GM12865 (cell line): Measurements from ENCODE around the gene DPP3.

Experiments used
- DNase-seq: peaks from one replicate; pipeline ENCODE4 v3.0.0; 2010; ENCODE audit warnings: low read depth
- H3K4me3 ChIP-seq: 2 replicates; pipeline ENCODE4 v1.5.1; 2011; ENCODE audit warnings: mild to moderate bottlenecking, low read depth, low read length, control low read depth
- CTCF ChIP-seq: IDR thresholded peaks from 2 replicates; pipeline ENCODE4 v1.5.1; 2011; ENCODE audit warnings: low read length, control low read depth, low read depth, inconsistent platforms; ENCODE audit not compliant: insufficient read depth; ENCODE audit errors: missing control alignments

DPP3 gene

GRCh38 chr11:66557733-66558326 lies 77.6 kb downstream of the DPP3 start:
- DNase-seq, result no peak
- no peak for TF ChIP-seq CTCF

More at GRCh38 chr11:66557733-66558326, 77.6 kb downstream of the DPP3 start:
- H3K4me3 ChIP-seq, result no peak overlapping the region
